Measurements from ENCODE around the gene P2RY6.

The P2RY6 gene

GRCh38 chr11:73277467-73277866 lies 5.3 kb downstream of the P2RY6 start:
- TF ChIP-seq, protein P1, sequence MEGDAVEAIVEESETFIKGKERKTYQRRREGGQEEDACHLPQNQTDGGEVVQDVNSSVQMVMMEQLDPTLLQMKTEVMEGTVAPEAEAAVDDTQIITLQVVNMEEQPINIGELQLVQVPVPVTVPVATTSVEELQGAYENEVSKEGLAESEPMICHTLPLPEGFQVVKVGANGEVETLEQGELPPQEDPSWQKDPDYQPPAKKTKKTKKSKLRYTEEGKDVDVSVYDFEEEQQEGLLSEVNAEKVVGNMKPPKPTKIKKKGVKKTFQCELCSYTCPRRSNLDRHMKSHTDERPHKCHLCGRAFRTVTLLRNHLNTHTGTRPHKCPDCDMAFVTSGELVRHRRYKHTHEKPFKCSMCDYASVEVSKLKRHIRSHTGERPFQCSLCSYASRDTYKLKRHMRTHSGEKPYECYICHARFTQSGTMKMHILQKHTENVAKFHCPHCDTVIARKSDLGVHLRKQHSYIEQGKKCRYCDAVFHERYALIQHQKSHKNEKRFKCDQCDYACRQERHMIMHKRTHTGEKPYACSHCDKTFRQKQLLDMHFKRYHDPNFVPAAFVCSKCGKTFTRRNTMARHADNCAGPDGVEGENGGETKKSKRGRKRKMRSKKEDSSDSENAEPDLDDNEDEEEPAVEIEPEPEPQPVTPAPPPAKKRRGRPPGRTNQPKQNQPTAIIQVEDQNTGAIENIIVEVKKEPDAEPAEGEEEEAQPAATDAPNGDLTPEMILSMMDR (IDR thresholded peaks at IDR 0.05; ENCODE audit: borderline replicate concordance, control extremely low read depth, extremely low read depth, insufficient read depth, missing control alignments) = no peak
- no peak for DNase-seq (ENCODE audit: low spot score)
- in situ Hi-C loops (cut with MboI; ENCODE audit: low sequenced_read_pairs, unreplicated experiment) = no loop called here

DNA sequence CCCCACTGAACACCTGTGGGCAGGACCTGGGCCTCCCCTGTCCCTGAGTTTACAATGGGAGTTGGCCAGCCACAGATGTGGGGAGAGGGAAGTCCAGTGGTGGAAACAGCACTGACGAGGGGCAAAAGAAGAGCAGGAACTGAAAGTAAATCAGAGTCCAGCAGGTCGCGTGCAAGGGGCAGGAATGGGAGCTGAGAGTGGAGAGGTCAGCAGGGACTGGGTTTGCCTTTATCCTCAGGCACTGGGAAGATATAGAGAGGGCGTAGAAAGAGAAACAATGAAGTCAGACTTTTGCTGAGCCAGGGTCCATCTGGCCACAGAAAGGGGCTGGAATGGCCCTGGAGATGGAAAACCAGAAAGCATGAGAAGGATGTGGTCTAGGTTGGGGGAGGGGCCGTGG lies 8.5 kb downstream of the P2RY6 start:
- DNase-seq (ENCODE audit: low spot score) = no peak
- in situ Hi-C loops (cut with MboI; ENCODE audit: low sequenced_read_pairs, unreplicated experiment) = no loop called here
- TF ChIP-seq, protein P1 (IDR thresholded peaks at IDR 0.05; ENCODE audit: borderline replicate concordance, control extremely low read depth, extremely low read depth, insufficient read depth, missing control alignments) = no peak

DNA sequence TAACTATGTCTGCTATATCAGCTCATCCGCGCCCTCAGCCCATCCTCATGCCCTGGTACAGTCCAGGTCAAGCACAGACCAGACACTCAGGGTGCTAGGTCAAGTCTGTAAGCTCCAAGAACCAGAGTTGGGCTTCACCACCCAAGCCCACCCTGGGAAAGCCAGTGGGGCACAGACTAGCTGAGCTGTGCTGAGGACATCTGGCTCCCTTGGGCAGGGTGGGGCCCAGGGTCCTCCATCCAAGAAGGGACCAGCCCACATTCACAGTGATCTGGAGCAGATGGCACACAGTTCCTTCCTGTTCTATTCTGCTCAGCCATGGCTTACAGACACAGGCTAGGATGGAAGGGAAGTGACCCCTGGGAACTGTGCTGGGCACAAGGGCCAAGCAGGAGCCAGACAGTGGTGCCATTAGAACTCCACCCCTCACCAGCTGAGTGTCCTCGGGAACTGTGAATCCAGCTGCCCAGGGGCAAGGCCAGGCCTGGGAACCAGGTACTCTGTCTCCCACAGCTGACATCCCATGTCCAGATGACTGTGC lies 9.1 kb downstream of the P2RY6 start:
- TF ChIP-seq, protein P1 (IDR thresholded peaks at IDR 0.05; ENCODE audit: borderline replicate concordance, control extremely low read depth, extremely low read depth, insufficient read depth, missing control alignments) = no peak
- in situ Hi-C loops (cut with MboI; ENCODE audit: low sequenced_read_pairs, unreplicated experiment) = no loop called here

DNA sequence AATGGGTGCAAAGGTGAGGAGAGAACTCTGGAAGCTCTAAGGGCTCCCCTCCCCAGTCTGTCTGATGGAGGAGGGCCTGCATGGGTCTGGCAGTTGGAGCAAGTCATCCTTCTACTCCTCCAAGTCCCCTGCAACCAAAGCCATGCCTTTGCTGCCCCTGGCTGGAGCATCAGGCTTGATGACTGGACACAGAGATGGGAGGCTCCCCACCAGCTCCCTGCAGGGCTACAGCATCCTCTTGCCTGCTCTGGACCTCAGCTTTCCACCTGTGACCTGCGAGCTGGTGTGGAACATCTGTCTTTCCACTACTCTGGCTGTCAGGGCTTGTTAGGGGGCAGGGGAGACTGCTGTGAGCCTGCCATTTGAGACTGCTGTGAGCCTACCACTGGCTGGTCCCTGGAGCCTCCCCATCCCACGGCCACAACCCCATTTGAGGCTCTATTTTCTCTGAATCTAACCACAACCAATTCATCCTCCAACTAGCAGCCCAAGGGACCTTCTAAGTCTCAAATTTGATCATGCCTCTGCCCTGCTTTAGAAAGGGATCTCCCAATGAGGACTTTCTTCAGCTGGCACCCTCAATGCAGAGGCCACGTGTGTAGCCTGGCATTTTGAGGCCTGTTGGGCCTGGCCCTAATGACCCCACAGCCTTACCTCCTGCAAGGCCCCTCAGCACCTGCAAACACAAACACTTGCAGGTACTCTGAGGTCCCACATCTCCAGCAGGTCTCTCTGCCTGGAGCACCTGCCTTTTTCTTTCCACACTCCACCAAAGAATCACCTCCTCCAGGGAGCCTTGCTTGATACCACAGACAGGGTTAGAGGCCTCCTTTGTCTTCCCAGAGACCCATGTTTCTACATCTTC lies 9.9 kb downstream of the P2RY6 start:
- DNase-seq (ENCODE audit: low spot score) = no peak
- TF ChIP-seq, protein P1 (IDR thresholded peaks at IDR 0.05; ENCODE audit: borderline replicate concordance, control extremely low read depth, extremely low read depth, insufficient read depth, missing control alignments) = no peak
- in situ Hi-C loops (cut with MboI; ENCODE audit: low sequenced_read_pairs, unreplicated experiment) = no loop called here

More for the DNA sequence above, 9.1 kb downstream of the P2RY6 start:
- no peak for DNase-seq (ENCODE audit: low spot score)

DNA sequence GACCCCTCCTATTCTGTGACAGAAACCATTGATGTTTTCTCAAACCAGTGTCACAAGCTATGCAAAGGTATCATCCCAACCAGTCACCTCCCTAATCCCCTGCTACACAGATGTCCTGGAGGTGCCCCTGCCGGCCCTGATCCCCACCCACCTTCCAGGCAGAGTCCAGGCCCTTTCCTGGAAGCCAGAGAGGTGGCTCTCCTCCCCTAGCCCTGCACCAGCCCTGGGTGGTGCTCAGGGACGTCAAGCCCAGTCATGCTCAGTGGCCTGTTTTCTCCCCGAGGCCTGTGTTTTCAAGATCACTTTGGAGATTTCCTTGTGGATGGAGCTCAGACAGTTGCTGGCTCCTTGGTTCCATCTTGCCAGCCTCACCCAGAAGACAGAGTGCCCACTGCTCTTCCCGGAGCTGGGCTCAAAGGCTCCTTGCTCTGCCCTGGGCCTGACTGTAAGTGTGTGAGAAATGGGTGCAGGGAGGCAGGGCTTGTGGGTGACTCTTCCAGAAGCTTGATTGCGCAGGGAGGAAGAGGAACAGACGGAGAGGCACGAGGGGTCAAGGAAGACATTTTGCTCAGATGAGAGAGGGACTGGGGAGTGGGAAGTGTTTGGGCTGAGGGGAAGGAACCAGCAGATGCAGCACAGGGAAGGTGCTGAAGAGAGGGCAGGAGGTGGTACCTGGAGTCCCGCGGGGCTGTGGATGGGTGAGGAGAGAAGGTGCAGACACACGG lies 11.3 kb downstream of the P2RY6 start:
- no peak for DNase-seq (ENCODE audit: low spot score)
- in situ Hi-C loops (cut with MboI; ENCODE audit: low sequenced_read_pairs, unreplicated experiment) = no loop called here
- TF ChIP-seq, protein P1 (IDR thresholded peaks at IDR 0.05; ENCODE audit: borderline replicate concordance, control extremely low read depth, extremely low read depth, insufficient read depth, missing control alignments) = no peak

- TF ChIP-seq, protein P1 (IDR thresholded peaks at IDR 0.05; ENCODE audit: borderline replicate concordance, control extremely low read depth, extremely low read depth, insufficient read depth, missing control alignments) = no peak
- in situ Hi-C loops (cut with MboI; ENCODE audit: low sequenced_read_pairs, unreplicated experiment) = no loop called here
- DNase-seq (ENCODE audit: low spot score) = no peak
Observed at GRCh38 chr11:73284106-73284505, 12.0 kb downstream of the P2RY6 start.
